GM12874 (cell line): Measurements from ENCODE around the gene NPHS1.

Experiments used
- TF ChIP-seq, protein P1 (sequence below): IDR thresholded peaks from 2 replicates; pipeline ENCODE4 v1.5.1; 2011; ENCODE audit warnings: low read depth, mild to moderate bottlenecking, control low read depth, low read length, moderate library complexity; ENCODE audit not compliant: insufficient read depth

Gene NPHS1

DNA sequence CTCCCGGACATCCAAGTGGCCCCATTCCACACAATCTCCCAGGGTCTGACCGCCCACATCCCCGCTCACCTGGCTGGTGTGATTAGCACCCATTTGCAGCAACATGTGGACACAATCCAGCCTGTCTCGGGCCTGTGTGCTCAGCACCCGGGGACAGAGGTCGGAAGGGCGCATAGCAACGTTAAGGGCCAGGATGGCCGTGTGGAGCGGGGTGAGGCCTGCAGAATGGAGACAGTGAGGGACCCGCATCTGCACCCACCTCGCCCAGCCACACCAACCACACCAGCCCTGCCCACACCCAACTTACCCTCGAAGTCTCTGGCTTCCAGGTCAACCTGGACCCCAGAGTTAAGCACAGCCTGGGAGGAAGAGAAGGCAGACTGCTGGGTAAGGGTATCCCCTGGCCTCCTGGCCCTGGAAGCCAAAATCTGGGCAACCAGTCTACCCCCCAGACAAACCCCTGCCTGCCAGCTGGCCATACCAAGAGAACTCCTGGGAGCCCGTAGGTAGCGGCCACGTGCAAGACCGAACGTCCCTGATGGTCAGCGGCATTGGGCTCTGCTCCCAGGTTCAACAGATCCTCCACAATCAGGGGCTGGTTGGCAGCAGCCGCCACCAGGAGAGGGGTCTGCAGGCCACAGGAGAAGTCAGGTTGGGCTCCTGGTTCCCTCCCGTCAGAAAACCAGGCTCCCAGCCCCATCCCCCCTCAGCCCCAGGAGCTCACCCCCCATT, 43.8 kb upstream of the NPHS1 start:
- TF ChIP-seq, protein P1, sequence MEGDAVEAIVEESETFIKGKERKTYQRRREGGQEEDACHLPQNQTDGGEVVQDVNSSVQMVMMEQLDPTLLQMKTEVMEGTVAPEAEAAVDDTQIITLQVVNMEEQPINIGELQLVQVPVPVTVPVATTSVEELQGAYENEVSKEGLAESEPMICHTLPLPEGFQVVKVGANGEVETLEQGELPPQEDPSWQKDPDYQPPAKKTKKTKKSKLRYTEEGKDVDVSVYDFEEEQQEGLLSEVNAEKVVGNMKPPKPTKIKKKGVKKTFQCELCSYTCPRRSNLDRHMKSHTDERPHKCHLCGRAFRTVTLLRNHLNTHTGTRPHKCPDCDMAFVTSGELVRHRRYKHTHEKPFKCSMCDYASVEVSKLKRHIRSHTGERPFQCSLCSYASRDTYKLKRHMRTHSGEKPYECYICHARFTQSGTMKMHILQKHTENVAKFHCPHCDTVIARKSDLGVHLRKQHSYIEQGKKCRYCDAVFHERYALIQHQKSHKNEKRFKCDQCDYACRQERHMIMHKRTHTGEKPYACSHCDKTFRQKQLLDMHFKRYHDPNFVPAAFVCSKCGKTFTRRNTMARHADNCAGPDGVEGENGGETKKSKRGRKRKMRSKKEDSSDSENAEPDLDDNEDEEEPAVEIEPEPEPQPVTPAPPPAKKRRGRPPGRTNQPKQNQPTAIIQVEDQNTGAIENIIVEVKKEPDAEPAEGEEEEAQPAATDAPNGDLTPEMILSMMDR, result no peak

DNA sequence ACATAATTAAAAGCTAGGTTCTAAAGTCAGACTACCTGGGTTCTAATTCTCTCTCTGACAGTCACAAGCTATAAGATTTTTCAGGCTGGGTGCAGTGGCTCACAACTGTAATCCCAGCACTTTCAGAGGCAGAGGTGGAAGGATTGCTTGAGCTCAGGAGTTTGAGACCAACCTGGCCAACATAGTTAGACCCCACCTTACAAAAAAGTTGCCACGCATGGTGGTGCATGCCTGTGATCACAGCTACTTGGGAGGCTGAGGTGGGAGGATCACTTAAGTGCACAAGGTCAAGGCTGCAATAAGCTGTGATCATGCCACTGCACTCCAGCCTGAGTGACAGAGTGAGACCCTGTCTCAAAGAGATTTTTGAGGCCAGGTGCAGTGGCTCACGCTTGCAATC, 42.0 kb upstream of the NPHS1 start:
- TF ChIP-seq, protein P1, result no peak

DNA sequence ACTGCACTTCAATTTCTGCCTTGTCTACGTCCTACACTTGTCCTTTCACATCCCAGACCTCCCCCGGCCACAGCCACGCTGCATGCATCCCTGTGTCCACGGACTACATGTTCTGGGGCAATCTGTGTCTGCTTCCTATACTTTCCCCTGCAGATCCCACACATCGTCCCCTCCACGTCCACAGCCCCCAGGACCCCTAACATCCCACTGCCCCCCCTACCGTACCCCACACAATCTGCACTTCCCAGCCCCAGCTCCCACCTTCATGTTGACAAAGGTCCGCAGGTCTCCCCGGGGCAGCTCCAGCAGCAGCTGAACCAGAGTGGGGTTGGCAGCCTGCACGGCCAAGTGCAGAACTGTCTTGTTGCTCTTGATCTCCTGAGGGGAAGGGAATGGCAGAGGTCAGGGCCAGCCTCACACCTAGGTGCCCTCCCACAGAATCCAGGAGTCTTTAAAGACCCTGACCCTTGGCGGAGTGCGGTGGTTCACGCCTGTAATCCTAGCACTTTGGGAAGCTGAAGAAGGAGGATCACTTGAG, 37.9 kb upstream of the NPHS1 start:
- TF ChIP-seq, protein P1, result no peak

DNA sequence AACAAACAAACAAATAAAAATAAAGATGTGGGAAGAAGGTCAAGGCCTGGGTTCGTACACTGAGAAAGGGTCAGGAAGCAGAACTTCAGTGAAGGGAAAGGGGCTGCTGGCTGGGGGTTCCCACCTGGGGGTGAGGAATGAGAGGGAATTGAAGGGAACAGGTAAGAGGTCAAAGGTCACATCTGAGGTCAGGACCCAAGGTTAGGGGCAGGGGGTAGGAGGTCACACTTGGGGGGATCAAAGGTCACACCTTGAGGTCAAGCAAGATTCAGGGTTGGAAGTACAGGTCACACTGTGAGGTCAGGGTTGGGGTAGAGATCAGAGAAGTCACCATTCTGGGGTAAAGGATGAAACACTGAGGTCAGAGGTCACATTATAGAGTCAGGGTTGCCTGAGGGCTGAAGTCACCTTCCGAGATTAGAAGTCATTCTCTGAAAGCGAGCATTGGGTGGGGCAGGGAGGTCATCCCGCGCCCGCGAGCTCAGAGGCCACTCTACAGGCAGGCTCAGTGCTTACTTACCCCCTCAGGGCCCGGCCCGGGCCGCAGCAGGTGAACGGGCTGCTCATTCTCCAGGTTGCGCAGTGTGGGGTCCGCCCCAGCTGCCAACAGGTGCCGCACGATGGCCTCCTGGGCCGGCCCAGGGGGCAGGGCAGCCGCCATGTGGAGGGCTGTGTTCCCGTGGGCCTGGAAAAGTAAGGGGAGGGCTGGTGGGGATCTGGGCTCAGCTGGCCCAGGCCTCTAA, 37.2 kb upstream of the NPHS1 start:
- TF ChIP-seq, protein P1, result no peak

DNA sequence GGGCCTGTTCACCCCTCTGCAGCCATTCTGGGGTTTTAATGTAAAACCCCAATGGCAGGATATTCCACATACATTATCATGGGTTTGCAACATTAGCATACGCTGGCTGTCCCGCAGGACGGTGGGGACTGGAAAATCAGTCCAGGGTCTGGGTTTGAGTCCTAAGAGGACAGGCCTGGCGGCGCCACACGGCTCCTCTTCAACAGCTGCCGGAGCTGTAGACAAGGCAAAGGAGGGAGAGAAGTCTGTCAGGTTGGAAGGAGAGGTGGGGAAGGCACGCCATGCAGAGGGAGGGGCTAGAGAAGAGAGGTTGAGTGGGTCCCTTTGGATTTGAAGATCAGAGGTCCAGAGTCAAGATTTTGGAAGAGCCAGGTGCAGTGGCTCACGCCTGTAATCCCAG, 36.1 kb upstream of the NPHS1 start:
- TF ChIP-seq, protein P1, result no peak

DNA sequence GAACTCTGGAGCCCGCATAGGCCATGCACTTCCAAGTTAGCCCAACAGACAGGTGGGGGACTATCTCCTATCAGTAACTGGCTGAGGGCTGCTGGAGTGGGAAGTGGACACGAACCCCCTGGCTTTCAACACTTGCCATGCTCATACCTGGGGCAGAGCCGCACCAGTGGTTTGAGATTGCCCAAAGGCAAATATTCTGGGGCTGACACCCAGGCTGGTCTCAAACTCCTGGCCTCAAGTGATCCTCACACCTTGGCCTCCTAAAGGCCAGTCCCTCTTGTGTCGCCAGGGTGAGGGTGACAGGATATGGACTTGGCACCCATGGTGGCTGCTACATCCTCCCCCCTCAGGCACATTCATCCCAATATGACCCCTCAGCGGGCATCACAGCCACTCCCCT, 34.9 kb upstream of the NPHS1 start:
- TF ChIP-seq, protein P1, result no peak

DNA sequence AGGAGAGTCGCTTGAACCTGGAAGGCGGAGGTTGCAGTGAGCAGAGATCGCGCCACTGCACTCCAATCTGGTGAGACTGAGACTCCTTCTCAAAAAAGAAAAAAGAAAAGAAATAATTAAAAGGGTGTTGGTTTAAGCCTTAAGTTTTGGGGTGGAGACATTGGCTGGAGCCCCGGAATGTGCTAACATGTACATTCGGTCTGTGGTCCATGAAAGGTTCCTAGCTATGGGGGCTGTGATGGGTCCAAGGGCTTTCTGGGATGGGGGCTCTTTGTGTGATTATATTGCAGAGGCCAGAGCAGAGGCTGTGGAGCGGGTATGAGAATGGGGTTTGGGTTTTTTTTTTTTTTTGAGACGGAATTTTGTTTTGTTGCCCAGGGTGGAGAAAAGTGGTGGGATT, 33.6 kb upstream of the NPHS1 start:
- TF ChIP-seq, protein P1, result no peak
